MM.1S (cell line): ENCODE measurements around the gene NPFF.

Source experiments
- DNase-seq: peaks from one replicate; pipeline ENCODE4 v3.0.0-alpha.2; 2015
- H2AFZ ChIP-seq: fragments of 300-600 bp; sonication (generic); 2 replicates; pipeline ENCODE4 v1.6.0; 2016; ENCODE audit warnings: antibody characterized with exemption, low read length
- H3F3A ChIP-seq: fragments of 300-600 bp; sonication (generic); 2 replicates; pipeline ENCODE4 v1.6.1; 2016; ENCODE audit warnings: mild to moderate bottlenecking, antibody characterized with exemption, low read length, moderate library complexity, mixed read lengths; ENCODE audit not compliant: insufficient read depth
- H3K27ac ChIP-seq: fragments of 300-600 bp; sonication (generic); 2 replicates; pipeline ENCODE4 v1.5.1; 2016; ENCODE audit warnings: mild to moderate bottlenecking, low read length
- H3K27me3 ChIP-seq: fragments of 300-600 bp; sonication (generic); replicated peaks from 2 replicates; pipeline ENCODE4 v1.6.0; 2016; ENCODE audit warnings: low read length; ENCODE audit not compliant: insufficient read depth
- H3K36me3 ChIP-seq: fragments of 300-600 bp; sonication (generic); replicated peaks from 2 replicates; pipeline ENCODE4 v1.6.1; 2016; ENCODE audit warnings: mild to moderate bottlenecking, low read length, mixed read lengths; ENCODE audit not compliant: insufficient read depth
- H3K4me1 ChIP-seq: fragments of 300-600 bp; sonication (generic); 2 replicates; pipeline ENCODE4 v1.6.1; 2016; ENCODE audit warnings: low read length, mixed read lengths
- H3K4me2 ChIP-seq: fragments of 300-600 bp; sonication (generic); 2 replicates; pipeline ENCODE4 v1.6.0; 2016; ENCODE audit warnings: low read depth, low read length
- H3K4me3 ChIP-seq: fragments of 300-600 bp; sonication (generic); 2 replicates; pipeline ENCODE4 v1.5.1; 2016; ENCODE audit warnings: low read length, mixed read lengths
- H3K79me2 ChIP-seq: fragments of 300-600 bp; sonication (generic); 2 replicates; pipeline ENCODE4 v1.6.1; 2016; ENCODE audit warnings: mixed run types, low read length, mixed read lengths
- H3K9ac ChIP-seq: fragments of 300-600 bp; sonication (generic); 2 replicates; pipeline ENCODE4 v1.6.1; 2016; ENCODE audit warnings: low read length, mixed read lengths
- H3K9me2 ChIP-seq: fragments of 300-600 bp; sonication (generic); replicated peaks from 2 replicates; pipeline ENCODE4 v1.6.1; 2016; ENCODE audit warnings: mild to moderate bottlenecking, low read length, mixed read lengths; ENCODE audit not compliant: insufficient read depth
- H3K9me3 ChIP-seq: fragments of 300-600 bp; sonication (generic); replicated peaks from 2 replicates; pipeline ENCODE4 v1.6.1; 2016; ENCODE audit warnings: mild to moderate bottlenecking, low read length, mixed read lengths; ENCODE audit not compliant: insufficient read depth
- H4K20me1 ChIP-seq: fragments of 300-600 bp; sonication (generic); 2 replicates; pipeline ENCODE4 v1.6.1; 2016; ENCODE audit warnings: mild to moderate bottlenecking, low read length, moderate library complexity, mixed read lengths; ENCODE audit not compliant: insufficient read depth
- EZH2 ChIP-seq: fragments of 300-600 bp; sonication (generic); optimal IDR thresholded peaks from 2 replicates; pipeline ENCODE3; 2017; ENCODE audit warnings: low read depth, mild to moderate bottlenecking, antibody characterized with exemption, low read length, mixed read lengths
- EZH2phosphoT487 ChIP-seq: fragments of 300-600 bp; sonication (generic); IDR thresholded peaks from 2 replicates; pipeline ENCODE4 v1.6.1; 2018; ENCODE audit warnings: antibody characterized with exemption, low read length
- TF ChIP-seq, protein P1 (sequence below): fragments of 300-600 bp; sonication (generic); IDR thresholded peaks from 2 replicates; pipeline ENCODE4 v1.5.1; 2016; ENCODE audit warnings: antibody characterized with exemption, low read length, mixed read lengths

NPFF gene

DNA sequence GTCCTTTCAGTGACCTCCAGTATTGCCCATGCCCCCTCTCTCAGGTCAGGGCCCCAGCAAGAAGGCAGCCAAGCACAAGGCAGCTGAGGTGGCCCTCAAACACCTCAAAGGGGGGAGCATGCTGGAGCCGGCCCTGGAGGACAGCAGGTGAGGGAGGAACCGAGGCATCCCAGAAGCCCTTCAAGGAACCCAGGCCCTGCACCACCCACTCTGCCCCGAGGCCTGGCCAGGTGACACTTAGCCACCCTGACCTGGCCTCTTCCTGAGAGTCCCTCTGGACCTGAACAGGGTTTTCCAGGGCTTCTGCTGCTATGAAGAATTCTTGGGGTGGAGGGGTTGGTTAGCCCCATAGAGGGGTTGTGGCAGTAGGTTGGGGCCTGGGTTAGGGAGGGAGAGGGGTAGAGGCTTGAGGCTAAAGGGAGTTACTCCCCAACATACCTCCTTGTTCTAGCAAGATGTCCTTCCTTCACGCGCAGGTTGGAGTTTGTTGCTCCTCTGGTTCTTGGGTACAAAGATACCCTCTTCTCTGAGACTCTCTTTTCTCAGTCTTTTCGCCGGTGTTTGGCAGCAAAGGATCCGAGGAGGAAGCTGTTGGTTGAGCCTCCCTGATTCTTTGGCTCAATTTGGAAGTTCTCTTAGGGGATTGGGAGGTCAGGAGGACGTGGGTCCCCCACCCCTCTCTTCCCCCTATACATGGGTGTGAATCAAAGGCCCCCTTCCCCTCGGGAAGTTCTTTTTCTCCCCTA, 4.1 kb downstream of the NPFF start:
- Histone ChIP-seq H3F3A (peaks cover 9% of the 10 kb centered on the region), H3K4me3 (no peak overlapping the region), H3K27ac (no peak overlapping the region), H3K9ac (no peak overlapping the region), H4K20me1 (no peaks in the 10 kb centered on the region), H3K9me3 (no peaks in the 10 kb centered on the region), H3K9me2 (no peaks in the 10 kb centered on the region), H2AFZ (no peak overlapping the region), H3K36me3 (no peaks in the 10 kb centered on the region), H3K4me1 (peaks cover 13% of the 10 kb centered on the region), H3K27me3 (no peaks in the 10 kb centered on the region), H3K4me2 (no peak overlapping the region), H3K79me2 (peaks cover 43% of the 10 kb centered on the region)
- TF ChIP-seq EZH2 (no peak), EZH2phosphoT487 (no peak)
- TF ChIP-seq, protein P1, sequence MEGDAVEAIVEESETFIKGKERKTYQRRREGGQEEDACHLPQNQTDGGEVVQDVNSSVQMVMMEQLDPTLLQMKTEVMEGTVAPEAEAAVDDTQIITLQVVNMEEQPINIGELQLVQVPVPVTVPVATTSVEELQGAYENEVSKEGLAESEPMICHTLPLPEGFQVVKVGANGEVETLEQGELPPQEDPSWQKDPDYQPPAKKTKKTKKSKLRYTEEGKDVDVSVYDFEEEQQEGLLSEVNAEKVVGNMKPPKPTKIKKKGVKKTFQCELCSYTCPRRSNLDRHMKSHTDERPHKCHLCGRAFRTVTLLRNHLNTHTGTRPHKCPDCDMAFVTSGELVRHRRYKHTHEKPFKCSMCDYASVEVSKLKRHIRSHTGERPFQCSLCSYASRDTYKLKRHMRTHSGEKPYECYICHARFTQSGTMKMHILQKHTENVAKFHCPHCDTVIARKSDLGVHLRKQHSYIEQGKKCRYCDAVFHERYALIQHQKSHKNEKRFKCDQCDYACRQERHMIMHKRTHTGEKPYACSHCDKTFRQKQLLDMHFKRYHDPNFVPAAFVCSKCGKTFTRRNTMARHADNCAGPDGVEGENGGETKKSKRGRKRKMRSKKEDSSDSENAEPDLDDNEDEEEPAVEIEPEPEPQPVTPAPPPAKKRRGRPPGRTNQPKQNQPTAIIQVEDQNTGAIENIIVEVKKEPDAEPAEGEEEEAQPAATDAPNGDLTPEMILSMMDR, result no peak
- no peak for DNase-seq

DNA sequence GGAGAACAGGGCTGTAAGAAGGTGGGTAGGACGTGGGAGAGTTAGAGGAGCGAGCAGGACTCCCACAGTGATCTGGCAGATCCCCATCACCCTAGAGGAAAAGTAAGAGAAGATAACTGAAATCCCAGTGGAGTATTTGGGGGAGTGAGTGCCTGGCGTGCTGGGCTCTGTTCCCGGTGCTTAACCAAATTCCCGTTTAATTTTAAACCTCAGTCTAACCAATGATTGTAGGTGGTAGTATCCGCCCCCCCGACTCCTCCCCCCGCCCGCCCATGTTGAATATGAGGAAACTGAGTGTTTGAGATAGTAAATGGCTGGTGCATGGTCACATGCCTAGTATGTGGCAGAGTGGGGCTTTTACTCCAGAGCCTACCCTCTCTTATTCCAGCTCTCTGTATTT, 5.0 kb downstream of the NPFF start:
- peaks cover 13% of the 10 kb centered on the region for H3K4me1 ChIP-seq
- H3K9ac ChIP-seq, result peak overlapping the region; percentile 96; the same call in 1 of the 2 replicates
- peaks cover 9% of the 10 kb centered on the region for H3F3A ChIP-seq
- H3K9me2 ChIP-seq, result no peaks in the 10 kb centered on the region
- H3K79me2 ChIP-seq, result peaks cover 46% of the 10 kb centered on the region
- no peak overlapping the region for H3K27ac ChIP-seq
- no peaks in the 10 kb centered on the region for H3K36me3 ChIP-seq
- H3K4me3 ChIP-seq, result peak overlapping the region; percentile 84
- TF ChIP-seq, protein P1, result no peak
- TF ChIP-seq EZH2phosphoT487, result no peak
- TF ChIP-seq EZH2, result no peak
- H3K27me3 ChIP-seq, result no peaks in the 10 kb centered on the region
- H3K9me3 ChIP-seq, result no peaks in the 10 kb centered on the region
- H2AFZ ChIP-seq, result no peak overlapping the region
- no peak for DNase-seq
- H3K4me2 ChIP-seq, result peak overlapping the region; percentile 100
- H4K20me1 ChIP-seq, result no peaks in the 10 kb centered on the region

DNA sequence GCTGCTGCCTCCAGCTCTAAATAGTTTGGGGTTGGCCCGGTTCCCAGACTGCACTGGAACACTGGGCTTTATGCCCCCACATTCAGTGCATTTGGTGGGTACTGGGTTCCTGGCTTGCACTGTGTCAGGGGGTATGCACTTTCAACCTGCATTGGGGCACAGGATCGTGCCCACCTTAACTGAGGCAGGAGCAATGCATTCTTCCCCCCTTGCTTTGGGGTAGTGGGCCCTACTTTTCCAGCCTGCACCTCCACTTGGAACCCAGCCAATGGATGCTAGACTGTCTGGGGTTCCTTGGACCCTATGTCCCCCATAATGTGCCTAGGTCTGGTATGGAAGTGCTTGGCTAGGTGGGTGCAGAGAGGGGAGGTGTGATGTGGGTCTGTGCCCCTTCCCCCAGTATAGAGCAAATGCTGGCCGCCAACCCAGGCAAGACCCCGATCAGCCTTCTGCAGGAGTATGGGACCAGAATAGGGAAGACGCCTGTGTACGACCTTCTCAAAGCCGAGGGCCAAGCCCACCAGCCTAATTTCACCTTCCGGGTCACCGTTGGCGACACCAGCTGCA, 5.6 kb downstream of the NPFF start:
- no peaks in the 10 kb centered on the region for H3K36me3 ChIP-seq
- H3K9ac ChIP-seq, result peak overlapping the region; percentile 96
- peak overlapping the region; percentile 84 for H3K4me3 ChIP-seq
- peak overlapping the region; percentile 88 for H3K27ac ChIP-seq
- H3K9me2 ChIP-seq, result no peaks in the 10 kb centered on the region
- TF ChIP-seq, protein P1, result no peak
- TF ChIP-seq EZH2phosphoT487 (no peak), EZH2 (no peak)
- DNase-seq, result no peak
- H3K4me2 ChIP-seq, result peak overlapping the region; percentile 100
- H3K79me2 ChIP-seq, result peaks cover 49% of the 10 kb centered on the region
- peak overlapping the region; percentile 86 for H2AFZ ChIP-seq
- no peaks in the 10 kb centered on the region for H3K27me3 ChIP-seq
- peaks cover 13% of the 10 kb centered on the region for H3K4me1 ChIP-seq
- peaks cover 9% of the 10 kb centered on the region for H3F3A ChIP-seq
- H4K20me1 ChIP-seq, result no peaks in the 10 kb centered on the region
- H3K9me3 ChIP-seq, result no peaks in the 10 kb centered on the region
